HepG2 (cell line): Measurements from ENCODE around the gene DUXA. TPM values are rescaled to one million over a fixed set of nuclear protein-coding genes. Genes with fewer than 3 reads are reported as not detected.

ENCODE experiments used
- ASH2L ChIP-seq: fragments of 300-600, 200-600 bp; sonication (generic); IDR thresholded peaks from 2 replicates; pipeline ENCODE4 v1.7.0; 2017; ENCODE audit warnings: low read depth, mild to moderate bottlenecking, moderate library complexity, mixed read lengths, low read length; ENCODE audit not compliant: insufficient read length
- CEBPZ ChIP-seq: IDR thresholded peaks from 2 replicates; pipeline ENCODE4 v1.6.1; 2012; ENCODE audit warnings: low read length, improper control_type of control experiment
- CENPX ChIP-seq: sonication (generic); formaldehyde crosslinking; IDR thresholded peaks from 2 replicates; pipeline ENCODE4 v1.9.0; 2021; ENCODE audit warnings: mild to moderate bottlenecking, missing genetic modification reagents, moderate library complexity
- FOXA3 ChIP-seq: IDR thresholded peaks from 2 replicates; pipeline ENCODE4 v1.6.1; 2016; ENCODE audit warnings: missing genetic modification reagents, missing compliant biosample characterization
- FOXK2 ChIP-seq: fragments of 450-650 bp; IDR thresholded peaks from 2 replicates; pipeline ENCODE4 v1.6.1; 2016
- HCFC1 ChIP-seq: fragments of 150-350 bp; IDR thresholded peaks from 2 replicates; pipeline ENCODE4 v1.6.1; 2014; ENCODE audit warnings: low read depth, low read length
- HDAC6 ChIP-seq: fragments of 200-600 bp; sonication (generic); IDR thresholded peaks from 2 replicates; pipeline ENCODE4 v1.7.0; 2017; ENCODE audit warnings: mild to moderate bottlenecking, antibody characterized with exemption, low read length, low read depth
- PHB2 ChIP-seq: fragments of 450-650 bp; IDR thresholded peaks from 2 replicates; pipeline ENCODE4 v1.6.1; 2018; ENCODE audit not compliant: partially characterized antibody
- RORA ChIP-seq: sonication (generic); formaldehyde crosslinking; IDR thresholded peaks from 2 replicates; pipeline ENCODE4 v1.5.0; 2020; ENCODE audit warnings: mild to moderate bottlenecking, missing genetic modification reagents, moderate library complexity
- RXRA ChIP-seq: sonication (generic); formaldehyde crosslinking; IDR thresholded peaks from 2 replicates; pipeline ENCODE4 v1.5.1; 2020; ENCODE audit warnings: missing genetic modification reagents
- ZBTB21 ChIP-seq: sonication (generic); formaldehyde crosslinking; IDR thresholded peaks from 2 replicates; pipeline ENCODE4 v1.4.0; 2020; ENCODE audit warnings: missing genetic modification reagents
- ZFP41 ChIP-seq: sonication (generic); formaldehyde crosslinking; IDR thresholded peaks from 2 replicates; pipeline ENCODE4 v1.4.0; 2020; ENCODE audit warnings: mild to moderate bottlenecking, missing genetic modification reagents, borderline replicate concordance
- ZHX2 ChIP-seq, 2 experiments: sonication (generic) in 1 of 2; formaldehyde crosslinking in 1 of 2; IDR thresholded peaks; 2 replicates each; pipeline versions ENCODE4 v1.6.1 to v1.9.0; 2014 to 2022; ENCODE audit warnings: antibody characterized with exemption in 1 of 2, borderline replicate concordance in 1 of 2, inconsistent platforms in 1 of 2, low read depth in 1 of 2, missing genetic modification reagents in 1 of 2
- ZNF282 ChIP-seq: fragments of 450-650 bp; IDR thresholded peaks from 2 replicates; pipeline ENCODE4 v1.6.1; 2018; ENCODE audit not compliant: partially characterized antibody
- ZNF33A ChIP-seq: sonication (generic); formaldehyde crosslinking; IDR thresholded peaks from 2 replicates; pipeline ENCODE4 v1.5.1; 2020; ENCODE audit warnings: missing genetic modification reagents, mild to moderate bottlenecking, moderate library complexity, borderline replicate concordance
- ZNF780A ChIP-seq: sonication (generic); formaldehyde crosslinking; IDR thresholded peaks from 2 replicates; pipeline ENCODE4 v1.8.0; 2022; ENCODE audit warnings: mild to moderate bottlenecking, missing genetic modification reagents, moderate library complexity
- ZNF883 ChIP-seq: sonication (generic); formaldehyde crosslinking; IDR thresholded peaks from 2 replicates; pipeline ENCODE4 v1.5.1; 2020; ENCODE audit warnings: mild to moderate bottlenecking, missing genetic modification reagents; ENCODE audit errors: not compliant biosample characterization
- polyA plus RNA-seq, 8 experiments: library from polyadenylated mRNA; depleted of rRNA in 3 of 8; stranded (reverse) in 7 of 8; unstranded in 1 of 8; fragments of >200 nt; fragmentation: Illumina TruSeq in 4 of 8; extraction: Trizol in 4 of 8; gene quantifications; 2 replicates each; pipeline versions ENCODE4 v1.2.1 to v1.2.3, GENCODE V29; 2011 to 2016; ENCODE audit warnings: low read depth in 4 of 8, missing spikeins in 1 of 8, mixed read lengths in 1 of 8; ENCODE audit not compliant: insufficient read depth in 1 of 8
- total RNA-seq, 5 experiments: library from RNA; depleted of rRNA; stranded (reverse); fragments of >200 nt; fragmentation: Illumina TruSeq; extraction: Trizol; gene quantifications; 2 replicates each; pipeline ENCODE4 v1.2.3, GENCODE V29; 2016; ENCODE audit warnings: low read depth in 1 of 5

DUXA gene
- total and polyA plus RNA-seq, 2 of the 13 experiments (the other 11 are each of a cell fraction or from before 2014, with no cell fraction given) = not detected

GRCh38 chr19:57191141-57192076 lies 24.1 kb upstream of the DUXA start, which contains the start of gene ZNF264 (continued):
- TF ChIP-seq RORA (CRISPR knock-in tag) (no peak), RXRA (CRISPR knock-in tag) (no peak), ZNF883 (CRISPR knock-in tag) (peak; percentile 61), FOXK2 (no peak), ZFP41 (CRISPR knock-in tag) (peak; percentile 28; the same call in 1 of the 2 replicates), PHB2 (no peak), ZNF33A (CRISPR knock-in tag) (no peak), ZNF282 (no peak), CENPX (CRISPR knock-in tag) (no peak), ZNF780A (CRISPR knock-in tag) (no peak), ZHX2 (IDR thresholded peaks at IDR 0.05; ENCODE audit: low read depth) (peak; percentile 92), ZHX2 (CRISPR knock-in tag; IDR thresholded peaks at IDR 0.05; ENCODE audit: borderline replicate concordance) (no peak), ASH2L (peak; percentile 65), CEBPZ (no peak), FOXA3 (CRISPR knock-in tag) (no peak), HCFC1 (no peak), HDAC6 (no peak), ZBTB21 (CRISPR knock-in tag) (no peak)
